Middle frontal gyrus (tissue), 1 donor: ENCODE measurements around the gene MEGF6.

Experiments used
- DNase-seq: peaks from one replicate; pipeline ENCODE4 v3.0.0-alpha.2; 2015; ENCODE audit warnings: low spot score; ENCODE audit errors: extremely low spot score

Gene MEGF6

DNA sequence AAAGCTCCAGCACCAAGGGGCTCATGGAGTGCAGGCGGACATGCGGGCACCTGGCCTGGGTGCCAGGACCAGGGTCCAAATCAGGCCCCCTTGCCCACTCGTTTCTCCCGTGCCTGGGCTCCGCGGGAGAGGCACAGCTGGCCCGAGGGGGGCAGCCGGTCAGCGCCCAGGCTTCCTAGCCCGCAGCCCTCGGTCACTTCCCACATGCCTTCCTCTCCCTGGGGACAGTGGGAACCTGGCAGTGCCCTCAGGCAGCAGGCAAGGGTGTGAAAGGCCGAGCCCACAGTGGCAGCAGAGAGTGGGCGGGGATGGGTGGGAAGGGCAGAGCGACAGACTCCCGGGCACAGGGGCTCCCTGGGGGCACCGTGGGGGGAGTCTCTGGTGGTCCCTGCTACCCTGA lies 69.8 kb downstream of the MEGF6 start:
- no peak for DNase-seq

DNA sequence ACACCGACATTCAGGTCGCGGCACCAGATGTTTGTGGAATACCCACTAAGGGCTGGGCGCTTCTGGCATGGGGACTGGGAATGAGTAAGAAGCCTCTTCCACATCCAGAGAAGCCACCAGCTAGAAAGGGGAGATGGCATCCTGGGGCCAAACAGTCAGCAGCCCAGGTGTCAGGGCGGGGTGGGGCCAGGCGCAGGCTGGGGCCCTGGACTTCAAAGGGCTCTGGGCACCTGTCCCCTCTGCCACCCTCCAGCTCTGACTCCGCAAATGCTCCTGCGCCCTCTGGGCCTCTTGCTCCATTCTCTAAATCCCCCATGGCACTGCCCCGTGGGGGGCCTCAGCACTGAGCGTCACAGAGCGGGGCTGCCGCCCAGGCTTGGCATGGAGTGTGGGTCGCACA lies 70.4 kb downstream of the MEGF6 start:
- DNase-seq = no peak

DNA sequence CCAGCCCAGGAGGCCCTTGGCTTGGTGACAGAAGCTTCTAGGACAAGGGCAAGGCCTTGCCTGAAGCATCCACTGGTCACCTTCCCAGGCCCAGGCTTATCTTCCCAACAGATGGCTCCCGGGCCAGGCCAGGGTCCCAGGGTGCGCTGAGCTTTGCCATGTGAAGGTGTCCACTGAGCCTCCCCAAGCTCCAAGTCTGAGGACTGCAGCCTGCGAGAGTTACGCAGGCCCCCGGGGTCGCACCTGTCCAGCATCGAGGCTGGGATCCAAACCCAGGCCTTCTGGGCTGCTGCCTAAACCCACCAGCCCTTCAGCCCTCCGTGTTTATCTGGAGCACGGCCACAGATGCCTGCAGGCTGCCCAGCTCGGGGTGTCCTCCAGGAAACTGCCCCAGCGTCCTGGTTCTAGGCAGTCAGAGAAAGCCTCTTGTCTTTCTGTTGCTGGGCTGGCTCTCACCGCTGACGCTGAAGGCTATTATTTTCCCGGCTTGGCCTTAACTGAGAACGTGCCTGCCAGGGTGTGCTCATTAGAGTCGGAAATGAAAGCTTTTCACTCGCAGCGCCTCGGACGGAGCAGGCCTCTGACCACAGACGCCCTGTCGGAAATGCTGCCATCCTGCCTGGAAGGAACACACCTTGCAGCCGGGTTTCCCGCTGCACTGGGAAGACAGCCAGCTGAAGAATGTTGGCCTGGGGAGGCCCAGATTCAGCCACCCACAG lies 71.4 kb downstream of the MEGF6 start:
- DNase-seq = no peak

DNA sequence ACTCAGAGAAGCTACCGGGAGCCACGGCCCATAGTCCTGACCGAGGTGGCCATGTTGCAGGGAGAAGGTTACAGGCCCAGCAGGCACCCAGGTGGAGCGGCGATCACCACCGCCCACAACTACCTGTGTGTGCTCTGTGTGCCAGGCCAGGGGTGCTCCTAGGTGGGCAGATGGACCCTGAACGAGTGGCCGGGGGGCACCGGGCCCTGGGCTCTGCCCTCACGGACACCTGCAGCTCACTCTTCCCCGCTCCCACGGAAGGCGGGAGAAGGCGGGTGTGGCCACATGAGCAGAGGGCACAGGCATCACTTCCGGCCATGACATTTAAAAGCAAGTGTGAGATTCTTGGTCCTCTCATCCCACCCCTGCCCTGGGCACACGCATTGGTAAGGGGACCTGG lies 73.9 kb downstream of the MEGF6 start:
- DNase-seq = no peak

DNA sequence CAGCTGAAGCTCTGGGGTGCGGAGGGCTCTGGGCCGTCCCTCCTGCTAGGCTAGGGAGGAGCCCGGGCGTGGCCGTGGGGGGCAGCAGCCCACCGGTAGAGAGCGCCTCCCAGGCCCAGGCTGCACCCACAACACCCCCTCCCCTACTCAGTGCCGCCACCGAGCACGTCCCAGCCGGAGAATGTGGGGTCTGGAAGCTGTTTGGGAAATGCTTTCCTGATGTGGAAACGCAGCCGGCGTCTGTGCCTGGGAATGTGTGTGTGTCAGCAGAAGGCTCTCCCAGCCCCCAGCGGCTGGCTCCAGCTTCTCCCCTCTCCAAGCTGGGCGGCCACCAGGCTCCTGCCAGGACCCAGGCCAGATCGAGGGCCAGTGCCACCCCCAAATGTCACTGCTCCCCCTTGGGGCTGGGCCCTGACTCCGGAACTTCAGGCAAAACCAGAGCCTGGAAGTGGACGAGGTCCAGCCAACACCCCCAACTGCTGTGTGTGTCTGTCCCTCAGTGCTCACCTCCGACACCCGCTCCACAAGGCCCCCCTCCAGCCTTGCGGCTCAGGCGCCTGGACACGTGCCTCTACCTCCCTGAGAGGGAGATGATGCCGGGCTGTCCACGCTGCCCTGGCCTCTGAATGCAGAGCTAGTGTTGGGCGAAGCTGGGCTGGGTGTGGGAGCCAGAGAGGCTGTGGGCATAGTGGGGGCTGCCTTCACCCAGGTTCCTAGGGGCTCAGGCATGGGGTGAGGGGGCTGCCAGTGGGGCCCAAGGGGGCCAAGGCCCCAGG lies 74.7 kb downstream of the MEGF6 start:
- no peak for DNase-seq

DNA sequence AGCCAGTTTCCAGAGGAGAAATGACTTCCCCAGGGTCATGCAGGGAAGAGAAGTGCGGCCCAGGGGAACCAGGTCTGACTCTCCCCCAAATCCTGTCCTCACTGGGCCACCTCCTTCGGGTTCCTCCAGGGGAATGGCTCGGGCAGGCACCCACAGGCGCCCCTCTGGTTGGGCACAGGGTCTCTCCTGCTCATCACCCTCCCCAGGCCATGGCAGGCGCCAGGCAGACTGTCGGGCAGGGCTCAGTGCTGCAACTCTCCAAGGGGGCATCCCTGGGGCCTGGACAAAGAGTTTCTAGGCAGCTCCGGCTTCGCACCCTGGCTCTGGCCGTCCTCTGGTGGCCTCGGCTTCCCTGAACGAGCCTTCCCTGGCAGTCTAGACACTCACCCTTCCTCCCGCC lies 75.6 kb downstream of the MEGF6 start:
- DNase-seq = no peak

DNA sequence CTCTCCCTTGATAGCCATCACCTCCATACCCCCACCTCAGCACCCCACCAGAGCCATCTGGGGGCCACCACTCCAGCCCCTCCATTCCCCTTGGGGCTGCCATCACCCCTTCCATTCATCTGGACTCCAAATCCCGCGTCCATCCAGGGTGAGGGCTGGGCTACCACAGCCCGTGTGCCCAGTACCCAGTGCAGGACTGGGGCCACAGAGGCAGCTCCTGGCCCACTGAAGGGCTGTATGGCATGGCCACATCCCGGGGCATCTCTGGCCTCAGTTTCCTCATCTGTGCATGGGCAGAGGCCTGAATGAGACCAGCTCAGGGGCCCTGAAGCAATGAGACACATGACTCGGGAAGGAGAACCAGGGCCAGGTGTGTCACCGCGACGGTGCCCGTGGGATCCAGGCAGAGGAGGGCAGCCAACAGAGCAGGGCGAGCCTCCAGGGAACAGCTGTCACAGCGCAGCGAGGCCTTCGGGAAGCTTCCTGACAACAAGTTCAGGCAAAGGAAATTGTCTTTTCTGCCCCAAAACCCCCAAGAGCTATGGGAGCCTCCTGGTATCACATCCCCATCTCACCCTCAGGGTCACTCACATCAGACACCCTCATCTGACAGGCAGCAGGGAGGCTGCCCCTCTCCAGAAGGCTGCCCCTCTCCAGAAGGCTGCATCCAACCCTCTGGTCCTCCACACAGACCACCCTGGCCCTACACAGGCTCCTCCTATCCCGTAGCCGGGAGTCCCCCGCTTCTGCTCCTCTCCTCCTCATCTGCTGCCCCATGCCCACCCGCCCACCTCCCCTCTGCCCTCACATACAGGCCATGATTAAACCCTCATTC lies 76.3 kb downstream of the MEGF6 start:
- no peak for DNase-seq

DNA sequence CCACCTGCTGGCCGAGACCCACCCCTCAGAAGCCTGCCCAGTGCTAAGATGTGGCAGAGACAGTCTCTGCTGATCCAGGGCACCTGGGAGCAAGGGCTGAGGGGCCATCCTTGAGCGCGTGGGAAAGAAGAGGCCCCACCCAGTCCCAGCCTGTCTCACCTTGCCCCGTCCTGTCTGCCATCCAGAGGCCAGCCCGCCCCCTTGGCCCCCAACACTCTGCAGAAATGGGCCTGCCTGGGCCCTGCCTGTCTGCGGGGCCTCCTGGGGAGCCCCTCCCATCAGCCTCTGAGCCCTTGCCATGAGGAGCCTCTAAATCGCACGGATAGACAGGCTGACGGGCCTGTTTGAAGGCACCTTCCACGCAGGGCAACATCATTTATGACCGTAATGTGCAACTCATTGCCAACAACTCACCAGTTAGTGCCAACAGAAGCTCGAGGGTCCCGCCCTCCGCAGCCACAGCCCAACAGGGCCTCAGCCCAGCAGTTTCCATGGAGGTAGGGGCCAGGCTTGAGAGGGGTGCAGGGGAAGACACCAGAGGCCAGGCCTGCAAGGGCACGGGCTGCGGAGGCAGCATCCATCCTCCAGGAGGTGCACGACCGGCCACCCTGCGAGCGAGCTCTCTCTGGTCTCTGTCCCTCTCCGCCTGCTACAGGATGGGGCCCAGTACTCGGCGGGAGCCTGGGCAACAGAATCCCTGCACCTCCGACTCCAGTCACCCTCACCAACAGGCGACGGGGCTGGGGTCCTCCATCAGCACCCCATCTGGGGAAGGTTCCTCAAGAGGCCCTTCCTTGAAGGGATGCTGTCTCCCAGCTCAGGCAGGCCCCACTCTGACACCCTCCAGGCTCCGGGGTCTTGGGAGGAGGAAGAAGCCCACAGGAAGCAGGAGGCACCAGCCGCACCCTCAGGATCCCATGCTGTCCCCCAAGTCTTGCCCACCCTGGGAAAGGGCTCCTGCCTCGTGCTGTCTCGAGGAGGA lies 78.0 kb downstream of the MEGF6 start:
- DNase-seq = no peak

DNA sequence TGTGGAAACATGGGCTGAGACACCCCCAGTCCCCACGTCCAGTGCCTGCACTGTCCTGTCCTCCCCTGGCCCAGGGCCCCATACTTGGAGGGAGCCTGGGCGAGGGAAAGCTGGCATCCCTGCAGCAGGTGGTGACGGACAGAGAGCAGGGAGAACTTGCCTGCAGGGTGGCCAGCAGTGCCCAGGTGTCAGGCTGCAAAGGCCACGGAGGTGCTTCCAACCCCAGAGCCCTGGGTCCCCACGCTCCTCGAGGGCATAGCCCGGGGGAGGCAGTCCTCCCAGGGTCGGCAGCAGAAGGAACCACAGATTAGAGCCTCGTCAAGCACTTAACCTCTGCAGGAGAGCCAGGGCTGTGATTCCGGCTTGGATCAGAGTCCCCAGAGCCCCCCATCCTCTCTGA lies 79.4 kb downstream of the MEGF6 start:
- no peak for DNase-seq

DNA sequence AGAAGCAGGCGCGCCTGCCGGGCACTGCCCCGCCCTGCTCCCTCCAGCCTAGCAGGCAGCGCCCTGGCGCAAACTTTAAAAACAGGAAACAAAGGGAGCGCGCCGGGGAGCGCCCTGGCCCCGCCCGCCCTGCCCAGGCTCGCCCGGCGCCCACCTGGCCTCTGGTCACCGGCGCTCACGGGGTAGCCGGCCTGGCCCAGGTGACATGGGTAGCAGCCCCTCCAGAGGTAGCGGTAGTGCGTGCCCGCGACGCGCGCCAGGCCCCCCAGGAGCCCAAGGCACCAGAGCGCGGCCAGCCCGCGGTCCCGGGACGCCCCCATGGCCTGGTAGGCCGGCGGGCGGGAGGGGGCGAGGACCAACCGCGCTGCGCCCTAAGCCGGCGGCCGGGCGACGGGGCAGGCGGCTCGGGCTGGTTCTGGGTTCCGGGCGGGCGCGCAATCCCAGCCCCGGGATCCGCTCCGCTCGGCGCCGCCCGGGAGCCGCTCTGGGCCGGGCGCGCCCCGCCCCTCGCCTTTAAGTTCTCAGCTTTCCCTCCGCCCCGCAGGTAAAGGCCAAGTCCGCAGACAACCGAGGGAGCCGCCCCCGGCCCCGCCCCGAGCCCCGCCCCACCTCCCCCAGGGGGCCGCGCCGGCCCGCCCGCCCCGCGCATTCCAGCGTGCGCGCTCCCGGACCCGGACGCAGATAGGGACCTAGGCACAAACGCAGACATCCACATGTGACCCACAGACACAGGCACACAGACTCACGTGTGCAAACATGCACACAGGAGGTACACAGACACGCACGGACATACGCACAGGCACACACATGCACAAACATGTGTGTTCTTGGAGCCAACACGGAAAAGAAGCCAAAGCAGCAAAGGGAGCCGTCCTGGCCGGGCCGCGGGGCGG lies 80.1 kb downstream of the MEGF6 start:
- DNase-seq = no peak

DNA sequence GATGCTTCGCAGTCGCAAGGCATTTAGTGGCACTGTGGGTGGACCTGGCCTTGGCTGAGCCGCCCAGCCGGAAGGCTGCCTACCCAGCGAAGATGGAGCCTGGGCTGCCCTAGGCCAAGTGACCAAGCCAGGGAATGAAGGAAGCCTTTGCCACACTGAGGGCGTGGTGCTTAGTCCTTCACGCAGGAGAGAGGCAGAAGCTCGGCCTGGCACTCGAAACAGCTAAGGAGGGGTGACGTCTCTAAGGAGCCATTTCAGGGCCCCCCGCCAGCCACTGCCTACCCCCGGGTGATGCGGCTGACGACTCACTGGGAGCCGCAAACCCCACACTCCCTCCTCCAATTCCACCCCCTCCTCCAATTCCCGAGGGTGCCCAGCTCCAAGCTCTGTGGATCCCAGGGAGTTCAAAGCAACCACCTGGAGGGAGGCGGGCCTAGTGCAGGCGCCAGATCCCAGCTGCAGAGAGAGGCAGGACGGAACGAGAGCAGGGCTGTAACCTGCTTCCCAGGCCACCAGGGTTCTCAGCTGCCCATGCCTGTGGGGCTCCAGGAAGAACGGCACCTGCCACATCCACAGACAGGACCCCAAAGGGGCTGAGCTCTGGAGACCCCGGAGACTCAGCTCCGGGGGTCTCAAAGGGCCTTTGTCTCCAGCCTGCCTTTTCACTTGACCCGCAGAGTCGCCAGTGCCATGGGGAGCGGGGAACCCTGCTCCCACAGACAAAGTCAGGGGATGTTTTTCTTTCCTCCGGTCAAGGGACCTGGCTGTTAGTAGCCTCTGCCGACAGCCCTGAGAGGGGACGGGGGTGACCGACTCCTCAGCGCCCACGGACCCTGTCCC lies 81.0 kb downstream of the MEGF6 start:
- no peak for DNase-seq

DNA sequence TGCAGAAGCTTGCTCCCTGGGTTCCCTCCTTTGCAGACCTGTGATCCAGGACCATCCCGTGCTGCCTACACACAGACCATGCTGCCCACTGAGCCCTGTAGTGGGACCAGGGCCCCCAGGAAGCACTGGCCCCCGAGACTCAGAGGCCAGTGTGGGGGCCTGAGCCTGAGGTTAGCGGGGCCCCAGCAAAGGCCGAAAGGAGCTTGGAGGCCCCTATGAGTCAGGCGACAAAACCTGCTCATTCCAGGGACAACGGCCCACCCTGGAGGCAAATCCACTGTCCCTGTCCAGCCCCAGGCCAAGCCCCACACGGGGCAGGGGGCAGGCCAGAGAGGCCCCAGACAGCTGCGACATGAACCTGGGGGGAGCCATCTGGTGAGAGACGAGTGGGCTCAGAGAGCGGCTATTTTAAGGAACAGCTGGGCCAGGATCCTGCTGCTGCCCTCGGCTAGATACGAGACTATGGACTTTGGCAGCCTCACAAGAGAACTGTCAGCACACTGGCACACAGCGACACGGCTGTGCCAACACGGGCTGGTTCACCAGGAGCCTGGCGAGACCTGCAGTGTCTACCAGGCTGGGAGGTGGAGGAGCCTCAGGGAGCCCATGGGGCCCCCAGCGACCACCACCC lies 82.1 kb downstream of the MEGF6 start:
- DNase-seq = no peak

DNA sequence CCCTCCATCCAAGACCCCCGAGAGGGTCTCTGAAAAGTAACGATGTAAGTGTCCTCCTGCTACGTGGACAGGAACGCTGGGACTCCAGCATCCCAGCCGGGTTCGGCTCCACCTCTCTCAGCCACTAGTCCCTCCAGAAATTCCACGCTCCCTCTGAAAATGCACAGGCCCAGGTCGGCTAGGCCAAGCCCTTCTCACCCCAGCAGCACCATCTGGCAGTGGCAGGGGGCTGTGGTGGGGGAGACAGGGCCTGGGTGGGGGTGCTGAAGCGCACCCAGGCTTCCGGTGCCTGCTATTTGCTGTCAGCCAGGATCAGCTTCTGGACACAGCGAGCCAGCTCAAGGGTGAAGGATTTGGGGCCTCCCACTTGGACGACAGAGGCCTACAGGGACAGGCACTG lies 83.5 kb downstream of the MEGF6 start:
- no peak for DNase-seq

DNA sequence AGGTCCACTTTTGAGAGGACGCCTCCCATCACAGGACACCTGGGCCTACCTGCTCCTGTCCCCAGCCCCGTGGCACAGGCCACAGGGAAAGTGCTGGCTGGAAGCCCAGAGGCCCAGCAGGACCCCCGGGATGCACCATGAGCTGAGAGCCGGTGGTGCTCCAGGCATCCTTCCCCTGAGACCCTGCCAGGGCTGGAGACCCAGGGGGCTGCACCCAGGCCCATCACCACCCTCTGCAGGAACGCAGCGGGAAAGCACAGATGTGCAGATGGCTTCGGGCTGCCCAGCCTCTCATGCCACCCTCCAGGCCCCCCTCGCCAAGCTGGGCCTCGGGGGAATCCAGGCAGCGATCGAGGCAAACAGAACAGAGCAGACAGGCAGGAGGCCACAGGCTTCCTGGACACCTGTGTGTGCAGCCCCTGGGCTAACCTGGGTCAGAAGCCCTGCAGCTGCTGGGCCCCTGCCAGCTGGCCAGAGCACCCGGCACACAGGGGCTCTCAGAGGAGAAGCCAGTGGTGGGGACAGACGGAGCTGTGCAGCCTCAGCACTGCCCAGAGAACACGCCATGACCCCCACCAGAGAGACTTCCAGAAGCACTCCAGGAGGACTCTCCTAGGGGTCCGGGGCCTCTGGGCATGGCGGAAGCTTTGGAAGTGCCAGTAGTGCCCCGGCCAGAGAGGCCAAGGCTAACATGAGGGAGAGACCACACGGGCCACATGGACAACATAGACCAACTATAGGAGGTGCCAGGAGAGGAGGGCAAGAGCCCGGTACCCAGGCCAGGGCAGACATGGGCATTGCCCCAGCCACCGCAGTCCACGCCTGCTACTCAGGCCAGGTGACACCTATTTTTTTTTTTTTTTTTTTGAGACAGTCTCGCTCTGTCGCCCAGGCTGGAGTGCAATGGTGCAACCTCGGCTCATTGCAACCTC lies 85.5 kb downstream of the MEGF6 start:
- DNase-seq = no peak

DNA sequence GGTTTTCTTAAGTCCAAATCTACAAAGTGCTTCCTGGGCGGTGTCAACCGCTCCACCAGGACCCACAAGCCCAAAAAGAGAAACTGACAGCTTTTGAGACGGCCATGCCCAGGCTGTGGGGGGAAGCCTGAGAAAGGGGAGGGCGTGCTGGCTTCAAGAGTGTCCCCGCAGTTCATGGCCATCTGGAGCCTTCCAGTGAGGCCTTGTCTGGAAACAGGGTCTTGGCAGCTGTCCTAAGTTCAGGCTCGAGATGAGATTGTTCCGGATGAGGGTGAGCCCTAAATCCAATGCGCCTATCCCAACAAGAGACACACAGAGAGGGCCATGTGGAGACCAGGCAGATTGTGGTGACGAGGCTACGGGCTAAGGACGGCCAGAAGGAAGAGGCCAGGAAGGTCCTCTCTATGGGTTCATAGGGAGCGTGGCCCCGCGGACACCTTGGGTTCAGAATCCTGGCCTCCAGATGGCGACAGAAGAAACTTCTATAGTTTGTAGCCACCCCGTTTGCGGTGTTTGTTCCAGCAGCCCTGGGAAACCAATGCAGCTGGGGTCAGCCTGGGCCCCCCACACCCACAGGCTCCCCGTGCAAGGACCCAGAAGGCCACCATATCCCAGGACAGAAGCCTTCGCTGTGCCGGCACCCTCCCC lies 86.6 kb downstream of the MEGF6 start:
- no peak for DNase-seq

DNA sequence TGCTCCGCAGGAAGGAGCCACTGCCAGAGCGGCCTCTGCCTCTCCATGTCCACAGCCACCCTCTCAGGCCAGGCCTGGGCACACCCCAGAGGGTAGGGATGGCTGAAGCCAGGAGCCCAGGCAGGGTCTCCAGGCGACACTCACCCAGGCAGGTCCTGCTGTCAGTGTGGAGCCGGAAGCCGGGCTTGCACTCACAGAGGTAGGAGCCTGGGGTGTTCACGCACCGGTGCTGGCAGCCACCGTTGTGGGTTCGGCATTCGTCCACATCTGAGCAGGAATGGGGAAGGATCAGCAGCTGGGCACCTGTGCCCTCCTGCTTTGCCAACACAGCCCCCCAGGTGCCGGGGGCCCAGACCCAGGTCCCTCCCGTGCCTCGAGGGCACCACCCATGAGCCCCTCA lies 87.3 kb downstream of the MEGF6 start:
- no peak for DNase-seq
